ENCODE results near the gene CDC6.

Gene CDC6

GRCh38 chr17:40312131-40312731 is 24.6 kb downstream of the CDC6 start:
- no peak for DNase-seq (ENCODE audit: low read depth in 3 of 3)

- no peak for DNase-seq (ENCODE audit: low read depth in 3 of 3)
These were observed 25.4 kb downstream of the CDC6 start for GRCh38 chr17:40312893-40313667.

- DNase-seq (ENCODE audit: low read depth in 3 of 3): no peak
These were observed 26.2 kb downstream of the CDC6 start for GRCh38 chr17:40313668-40314583.

GRCh38 chr17:40314584-40314956 is 26.9 kb downstream of the CDC6 start:
- DNase-seq (ENCODE audit: low read depth in 3 of 3): peak; percentile 67 to 80 (median 74)

GRCh38 chr17:40315206-40315605 is 27.5 kb downstream of the CDC6 start:
- DNase-seq (ENCODE audit: low read depth in 3 of 3): no peak

GRCh38 chr17:40315678-40316570 is 28.2 kb downstream of the CDC6 start:
- no peak for DNase-seq (ENCODE audit: low read depth in 3 of 3)

- DNase-seq (ENCODE audit: low read depth in 3 of 3): no peak
These were observed 29.1 kb downstream of the CDC6 start for GRCh38 chr17:40316571-40317344.

- DNase-seq (ENCODE audit: low read depth in 3 of 3): no peak
These were observed 29.7 kb downstream of the CDC6 start for GRCh38 chr17:40317345-40317873.

GRCh38 chr17:40317880-40318829 is 30.5 kb downstream of the CDC6 start:
- peak; percentile 86 to 93 (median 89) for DNase-seq (ENCODE audit: low read depth in 3 of 3)

- no peak for DNase-seq (ENCODE audit: low read depth in 3 of 3)
These were observed 31.2 kb downstream of the CDC6 start for GRCh38 chr17:40318830-40319391.

- no peak for DNase-seq (ENCODE audit: low read depth in 3 of 3)
These were observed 32.2 kb downstream of the CDC6 start for GRCh38 chr17:40319651-40320540.

- DNase-seq (ENCODE audit: low read depth in 3 of 3): no peak
These were observed 33.3 kb downstream of the CDC6 start for GRCh38 chr17:40320756-40321523.

GRCh38 chr17:40321524-40321929 is 33.8 kb downstream of the CDC6 start:
- DNase-seq (ENCODE audit: low read depth in 3 of 3): no peak

- DNase-seq (ENCODE audit: low read depth in 3 of 3): no peak
These were observed 34.3 kb downstream of the CDC6 start for GRCh38 chr17:40321961-40322357.

GRCh38 chr17:40322358-40323315 is 35.0 kb downstream of the CDC6 start:
- DNase-seq (ENCODE audit: low read depth in 3 of 3): peak; percentile 62 to 76 (median 64)
